Dendritic cell treated with granulocyte-macrophage colony-stimulating factor and Interleukin-4, amounts not matched to agents 40 ng/mL and 50 ng/mL, for 4 days (primary cell): ENCODE results near the gene CACNA2D1.

Experiments
- H3K27ac Mint-ChIP-seq: one replicate; pipeline ENCODE4 v1.8.0; 2022; ENCODE audit warnings: mild to moderate bottlenecking, mixed read lengths
- H3K27me3 Mint-ChIP-seq: one replicate; pipeline ENCODE4 v1.8.0; 2022; ENCODE audit warnings: mild to moderate bottlenecking, mixed read lengths
- H3K36me3 Mint-ChIP-seq: one replicate; pipeline ENCODE4 v1.8.0; 2022; ENCODE audit warnings: low read depth, mixed read lengths
- H3K4me1 Mint-ChIP-seq: one replicate; pipeline ENCODE4 v1.8.0; 2022; ENCODE audit warnings: low read depth, mixed read lengths
- H3K4me3 Mint-ChIP-seq: one replicate; pipeline ENCODE4 v1.8.0; 2022; ENCODE audit warnings: mild to moderate bottlenecking, moderate library complexity, mixed read lengths
- H3K9me3 Mint-ChIP-seq: one replicate; pipeline ENCODE4 v1.8.0; 2022; ENCODE audit warnings: mixed read lengths
- intact Hi-C: fragments of 100-400 bp; cut with micrococcal nuclease; formaldehyde crosslinking; loops from one replicate; pipeline ENCODE4 v1.15.0; 2022

The CACNA2D1 gene

DNA sequence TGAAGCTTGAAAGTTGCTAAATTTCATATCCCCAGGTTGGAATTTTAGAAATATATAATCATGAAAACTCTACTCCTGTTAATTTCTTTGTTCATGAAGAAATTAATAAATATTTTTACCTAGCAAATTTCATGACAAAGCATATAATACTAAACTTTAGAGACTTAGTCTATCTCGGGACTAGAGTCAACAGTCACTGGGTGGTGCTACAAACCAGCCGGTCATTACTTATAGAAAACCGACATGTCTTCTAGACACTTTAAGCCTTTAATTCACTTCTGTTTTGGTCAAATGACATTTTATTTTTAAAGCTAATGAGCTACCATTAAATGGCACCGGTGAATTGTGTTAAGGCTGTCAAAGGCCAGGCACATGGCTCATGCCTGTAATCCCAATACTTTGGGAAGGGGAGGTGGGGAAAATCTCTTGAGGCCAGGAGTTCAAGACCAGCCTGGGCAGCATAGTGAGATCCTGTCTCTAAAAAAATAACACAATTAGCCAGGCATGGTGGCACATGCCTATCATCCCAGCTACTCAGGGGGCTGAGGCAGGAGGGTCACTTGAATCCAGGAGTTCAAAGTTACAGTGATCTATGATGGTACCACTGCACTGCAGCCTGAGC is 270.1 kb downstream of the CACNA2D1 start:
- intact Hi-C loops: no loop called here
- no peak overlapping the region for H3K27ac Mint-ChIP-seq

GRCh38 chr7:82172881-82173280 is 270.7 kb downstream of the CACNA2D1 start:
- H3K9me3 Mint-ChIP-seq: no peaks in the 10 kb centered on the region
- peaks cover 1% of the 10 kb centered on the region for H3K27me3 Mint-ChIP-seq
- H3K27ac Mint-ChIP-seq: no peak overlapping the region
- H3K4me1 Mint-ChIP-seq: no peaks in the 10 kb centered on the region
- H3K36me3 Mint-ChIP-seq: no peaks in the 10 kb centered on the region
- H3K4me3 Mint-ChIP-seq: no peak overlapping the region
- intact Hi-C loops: no loop called here

More for the DNA sequence above, 270.1 kb downstream of the CACNA2D1 start:
- Mint-ChIP-seq H3K36me3 (no peaks in the 10 kb centered on the region), H3K4me3 (no peak overlapping the region), H3K9me3 (no peaks in the 10 kb centered on the region), H3K27me3 (peaks cover 1% of the 10 kb centered on the region), H3K4me1 (no peaks in the 10 kb centered on the region)

DNA sequence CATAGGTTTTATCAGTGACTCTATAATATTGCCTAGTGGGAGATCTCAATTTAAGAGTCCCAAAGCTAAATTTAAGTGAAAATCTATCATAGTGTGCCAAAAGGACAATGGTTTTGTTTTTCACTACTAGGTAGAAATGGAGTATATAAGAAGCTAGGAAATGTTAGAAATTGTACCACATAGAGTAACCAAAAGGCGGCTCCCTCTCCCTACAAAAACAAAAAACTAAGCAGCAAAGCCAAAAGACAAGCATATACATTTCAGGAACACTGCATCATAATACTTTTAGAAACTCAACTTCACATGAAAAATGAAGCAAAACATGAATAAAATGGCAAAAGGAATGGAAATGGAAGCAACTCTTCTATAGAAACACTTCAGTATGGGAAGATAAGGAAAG is 271.6 kb downstream of the CACNA2D1 start:
- Mint-ChIP-seq H3K4me1 (no peaks in the 10 kb centered on the region), H3K27me3 (peaks cover 1% of the 10 kb centered on the region), H3K36me3 (no peaks in the 10 kb centered on the region), H3K9me3 (no peaks in the 10 kb centered on the region), H3K4me3 (no peak overlapping the region), H3K27ac (no peak overlapping the region)
- intact Hi-C loops: no loop called here

- Mint-ChIP-seq H3K4me1 (no peaks in the 10 kb centered on the region), H3K9me3 (no peaks in the 10 kb centered on the region), H3K4me3 (no peak overlapping the region), H3K27ac (no peak overlapping the region), H3K27me3 (peaks cover 1% of the 10 kb centered on the region), H3K36me3 (no peaks in the 10 kb centered on the region)
- intact Hi-C loops: no loop called here
Measured at GRCh38 chr7:82167558-82168314, 275.8 kb downstream of the CACNA2D1 start.

- Mint-ChIP-seq H3K9me3 (no peaks in the 10 kb centered on the region), H3K4me1 (no peaks in the 10 kb centered on the region), H3K27ac (no peak overlapping the region), H3K4me3 (no peak overlapping the region), H3K27me3 (no peaks in the 10 kb centered on the region), H3K36me3 (no peaks in the 10 kb centered on the region)
- intact Hi-C loops: no loop called here
Measured at GRCh38 chr7:82166260-82167015, 277.1 kb downstream of the CACNA2D1 start.

GRCh38 chr7:82164813-82165212 is 278.8 kb downstream of the CACNA2D1 start:
- H3K4me1 Mint-ChIP-seq: no peaks in the 10 kb centered on the region
- intact Hi-C loops: no loop called here
- H3K27ac Mint-ChIP-seq: no peak overlapping the region
- H3K9me3 Mint-ChIP-seq: no peaks in the 10 kb centered on the region
- H3K4me3 Mint-ChIP-seq: no peak overlapping the region
- no peaks in the 10 kb centered on the region for H3K27me3 Mint-ChIP-seq
- H3K36me3 Mint-ChIP-seq: no peaks in the 10 kb centered on the region

GRCh38 chr7:82164410-82164809 is 279.2 kb downstream of the CACNA2D1 start:
- Mint-ChIP-seq H3K27ac (no peak overlapping the region), H3K4me1 (no peaks in the 10 kb centered on the region), H3K36me3 (no peaks in the 10 kb centered on the region), H3K4me3 (no peak overlapping the region), H3K27me3 (no peaks in the 10 kb centered on the region), H3K9me3 (no peaks in the 10 kb centered on the region)
- intact Hi-C loops: no loop called here

DNA sequence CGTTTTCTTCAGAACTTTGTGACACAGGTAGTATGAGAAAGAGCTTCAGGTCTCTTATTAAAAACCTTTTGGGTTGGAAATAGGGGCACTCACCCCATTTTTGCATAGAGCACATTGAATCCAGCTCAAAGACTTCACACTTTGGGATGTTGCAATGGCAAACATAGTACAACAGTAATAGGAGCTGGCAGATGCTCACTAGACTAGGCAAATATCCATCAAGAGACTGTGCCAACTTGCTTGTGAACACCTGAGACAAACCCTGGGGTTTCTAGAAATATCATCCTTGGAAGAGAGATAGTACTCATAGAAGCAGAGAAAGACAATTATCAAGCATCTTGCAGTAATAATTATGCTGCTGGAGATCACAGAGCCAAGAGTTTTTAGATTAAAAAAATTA is 280.0 kb downstream of the CACNA2D1 start:
- intact Hi-C loops: no loop called here
- Mint-ChIP-seq H3K9me3 (no peaks in the 10 kb centered on the region), H3K4me3 (no peak overlapping the region), H3K27me3 (no peaks in the 10 kb centered on the region), H3K36me3 (no peaks in the 10 kb centered on the region), H3K27ac (no peak overlapping the region), H3K4me1 (no peaks in the 10 kb centered on the region)

DNA sequence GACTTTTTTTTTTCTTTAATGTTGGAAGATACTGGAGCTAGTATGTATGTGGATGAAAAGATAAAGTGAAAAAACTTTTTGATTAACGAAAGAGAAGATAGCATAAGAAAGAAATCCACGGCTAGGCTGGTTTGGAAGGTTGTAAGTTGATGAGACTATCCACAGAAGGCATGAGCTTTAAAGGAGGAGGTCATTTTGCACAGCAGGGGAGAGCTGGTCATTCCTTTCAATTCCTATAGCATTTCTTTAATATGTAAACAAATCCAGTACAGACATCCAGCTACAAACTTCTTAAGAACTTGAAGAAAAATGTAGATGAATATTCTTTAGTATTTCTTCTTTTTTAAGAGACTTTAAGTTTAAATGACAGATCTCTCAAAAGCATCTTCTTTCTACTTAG is 281.3 kb downstream of the CACNA2D1 start:
- Mint-ChIP-seq H3K4me3 (no peak overlapping the region), H3K27me3 (no peaks in the 10 kb centered on the region), H3K36me3 (no peaks in the 10 kb centered on the region), H3K4me1 (no peaks in the 10 kb centered on the region), H3K9me3 (no peaks in the 10 kb centered on the region), H3K27ac (no peak overlapping the region)
- intact Hi-C loops: no loop called here

DNA sequence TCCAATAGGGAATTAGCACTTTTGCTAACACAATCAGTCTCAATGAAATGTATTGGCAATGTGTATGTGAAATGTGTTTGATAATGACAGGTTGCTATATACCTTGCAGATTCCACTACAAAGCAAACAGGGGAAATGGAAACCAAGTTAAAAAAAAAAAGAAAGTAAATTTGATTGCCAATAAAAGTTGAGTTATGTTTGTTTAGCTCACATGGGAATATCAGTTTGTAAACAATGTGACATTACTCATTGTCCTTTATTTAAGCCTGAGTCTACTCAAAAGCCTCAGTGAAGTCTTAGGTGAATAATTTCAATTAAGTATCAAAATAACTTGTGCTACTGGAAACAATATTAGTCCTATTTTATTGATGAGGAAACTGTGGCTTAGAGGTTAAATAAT is 285.2 kb downstream of the CACNA2D1 start:
- no peaks in the 10 kb centered on the region for H3K9me3 Mint-ChIP-seq
- H3K27me3 Mint-ChIP-seq: no peaks in the 10 kb centered on the region
- H3K36me3 Mint-ChIP-seq: no peaks in the 10 kb centered on the region
- intact Hi-C loops: no loop called here
- no peak overlapping the region for H3K27ac Mint-ChIP-seq
- no peaks in the 10 kb centered on the region for H3K4me1 Mint-ChIP-seq
- no peak overlapping the region for H3K4me3 Mint-ChIP-seq

GRCh38 chr7:82156893-82157292 is 286.7 kb downstream of the CACNA2D1 start:
- no peak overlapping the region for H3K27ac Mint-ChIP-seq
- H3K36me3 Mint-ChIP-seq: no peaks in the 10 kb centered on the region
- intact Hi-C loops: no loop called here
- H3K9me3 Mint-ChIP-seq: no peaks in the 10 kb centered on the region
- H3K4me3 Mint-ChIP-seq: no peak overlapping the region
- H3K27me3 Mint-ChIP-seq: no peaks in the 10 kb centered on the region
- no peaks in the 10 kb centered on the region for H3K4me1 Mint-ChIP-seq

DNA sequence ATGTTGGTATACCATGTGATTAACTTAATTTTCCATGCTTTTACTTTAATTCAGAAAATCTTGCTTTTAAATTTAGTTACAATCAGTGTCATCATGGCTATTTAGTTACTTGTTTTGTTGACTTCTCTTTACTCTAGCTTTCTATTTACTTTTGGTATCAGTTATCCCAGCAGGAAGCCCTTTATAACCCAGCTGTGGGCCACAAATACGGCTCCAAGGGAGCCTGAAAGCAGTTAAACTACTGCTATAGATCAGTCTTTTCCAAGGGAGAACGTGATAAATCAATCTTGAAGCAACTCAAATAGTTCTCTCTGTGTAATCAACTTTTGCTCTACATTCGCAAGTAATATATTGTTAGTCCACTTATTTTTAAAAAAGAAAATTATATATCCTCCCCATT is 287.4 kb downstream of the CACNA2D1 start:
- no peak overlapping the region for H3K27ac Mint-ChIP-seq
- no peaks in the 10 kb centered on the region for H3K36me3 Mint-ChIP-seq

DNA sequence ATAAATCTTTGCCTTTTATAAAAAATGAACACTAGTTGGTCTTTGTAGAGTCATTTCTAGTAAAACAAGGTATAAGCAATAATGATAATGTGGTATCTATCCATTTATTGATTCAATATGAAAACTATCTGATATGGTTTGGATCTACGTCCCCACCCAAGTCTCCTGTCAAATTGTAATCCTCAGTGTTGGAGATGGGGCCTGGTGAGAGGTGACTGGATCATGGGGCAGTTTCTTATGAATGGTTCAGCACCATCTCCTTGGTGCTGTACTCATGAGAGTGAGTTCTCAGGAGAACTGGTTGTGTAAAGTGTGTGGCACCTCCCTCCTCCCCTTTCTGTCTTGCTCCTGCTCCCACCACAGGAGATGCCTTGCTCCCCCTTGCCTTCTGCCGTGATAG is 288.8 kb downstream of the CACNA2D1 start:
- intact Hi-C loops: no loop called here
- H3K4me1 Mint-ChIP-seq: no peaks in the 10 kb centered on the region

More for the DNA sequence above, 287.4 kb downstream of the CACNA2D1 start:
- Mint-ChIP-seq H3K4me1 (no peaks in the 10 kb centered on the region), H3K27me3 (no peaks in the 10 kb centered on the region), H3K4me3 (no peak overlapping the region), H3K9me3 (no peaks in the 10 kb centered on the region)
- intact Hi-C loops: no loop called here

GRCh38 chr7:82153776-82154175 is 289.8 kb downstream of the CACNA2D1 start:
- no peaks in the 10 kb centered on the region for H3K27me3 Mint-ChIP-seq
- no peak overlapping the region for H3K4me3 Mint-ChIP-seq
- H3K9me3 Mint-ChIP-seq: no peaks in the 10 kb centered on the region
- no peaks in the 10 kb centered on the region for H3K4me1 Mint-ChIP-seq
- no peaks in the 10 kb centered on the region for H3K36me3 Mint-ChIP-seq
- H3K27ac Mint-ChIP-seq: no peak overlapping the region
- intact Hi-C loops: no loop called here

More for the DNA sequence above, 288.8 kb downstream of the CACNA2D1 start:
- no peak overlapping the region for H3K4me3 Mint-ChIP-seq
- H3K9me3 Mint-ChIP-seq: no peaks in the 10 kb centered on the region
- no peaks in the 10 kb centered on the region for H3K27me3 Mint-ChIP-seq
- no peak overlapping the region for H3K27ac Mint-ChIP-seq
- H3K36me3 Mint-ChIP-seq: no peaks in the 10 kb centered on the region
